ENCODE measurements around the gene FOXJ1. TPM values are rescaled to one million over a fixed set of nuclear protein-coding genes. Genes with fewer than 3 reads are reported as not detected.

FOXJ1 gene
- total and polyA plus RNA-seq, 2 of the 13 experiments (the other 11 are each of a cell fraction or from before 2014, with no cell fraction given) = 0.98 to 1.6 TPM

GRCh38 chr17:76132574-76133338, 8.3 kb downstream of the FOXJ1 start:
- H3K4me1 ChIP-seq (ENCODE audit: insufficient read depth, low read length) = peaks cover 77% of the 10 kb centered on the region
- H3K9me3 ChIP-seq (ENCODE audit: low read length) = no peaks in the 10 kb centered on the region
- H3K9ac ChIP-seq (ENCODE audit: insufficient read depth, low read depth, low read length) = peak overlapping the region; percentile 15; the same call in 1 of the 2 replicates
- ChIA-PET CTCF (ENCODE audit: low intra/inter-chr PET ratio, low total read pairs) (no interaction called here), POLR2A (interaction anchor here (0.7 to 2.9 kb wide), 11 partner anchors 7 to 295 kb away, joined by 3 to 11 read pairs (median 4); partner anchors contain the start of gene FOXJ1)
- BruUV-seq (replicated peaks) = no TSS peak
- peak overlapping the region; percentile 31 to 64 (median 34); a peak in 3 of 6 replicates for H3K4me3 ChIP-seq (replicated peaks in 1 of 3; ENCODE audit: insufficient read depth in 1 of 3, low read depth in 2 of 3, low read length in 3 of 3)
- peak; percentile 79 for DNase-seq (ENCODE audit: low spot score)
- no peaks in the 10 kb centered on the region for H3K36me3 ChIP-seq (replicated peaks in 1 of 2; ENCODE audit: control insufficient read depth in 1 of 2, insufficient read depth in 2 of 2, low read length in 2 of 2)
- no peak overlapping the region for H2AFZ ChIP-seq (ENCODE audit: low read length)
- peak overlapping the region; percentile 86 for H3K4me2 ChIP-seq (ENCODE audit: low read depth, low read length)
- H3K27me3 ChIP-seq (ENCODE audit: control insufficient read depth in 1 of 2, insufficient read depth in 2 of 2, low read length in 2 of 2) = no peaks in the 10 kb centered on the region; a peak in 2 of 5 replicates
- intact Hi-C loops (cut with micrococcal nuclease; ENCODE audit: unreplicated experiment) (no loop called here), in situ Hi-C loops (cut with HindIII; ENCODE audit: extremely low pct_ligation_motif_present, low pct_unique_long_range_greater_than_20kb) (no loop called here)
- peak; percentile 72 for FAIRE-seq
- WGBS (ENCODE audit: low lambda C conversion rate) = 18% methylated on average over 19 of the region's 21 CpGs
- H4K20me1 ChIP-seq (ENCODE audit: insufficient read depth, low read length) = no peaks in the 10 kb centered on the region
- H3K79me2 ChIP-seq (ENCODE audit: insufficient read depth, low read length) = no peaks in the 10 kb centered on the region
- peak; percentile 63 for ATAC-seq
- H3K27ac ChIP-seq (ENCODE audit: extremely low read length, insufficient read depth, low read length) = peak overlapping the region; percentile 40
- TF ChIP-seq TBX2 (CRISPR knock-in tag; IDR thresholded peaks at IDR 0.05; ENCODE audit: borderline replicate concordance) (peak; percentile 79; the same call in 1 of the 2 replicates), SP2 (CRISPR knock-in tag; IDR thresholded peaks at IDR 0.05) (no peak), HNRNPL (IDR thresholded peaks at IDR 0.05; ENCODE audit: low read depth, low read length) (no peak), HINFP (CRISPR knock-in tag; IDR thresholded peaks at IDR 0.05; ENCODE audit: low read depth) (no peak; the same call in 1 of the 2 replicates), MYPOP (CRISPR knock-in tag; IDR thresholded peaks at IDR 0.05) (0 out of 2 replicates have a peak, but pooled peaks have one; percentile 42), PRPF4 (IDR thresholded peaks at IDR 0.05; ENCODE audit: low read depth, low read length, poor library complexity, severe bottlenecking) (no peak), NR1H2 (CRISPR knock-in tag; IDR thresholded peaks at IDR 0.05; ENCODE audit: borderline replicate concordance, low read depth) (no peak), ZFP1 (CRISPR knock-in tag; IDR thresholded peaks at IDR 0.05) (0 out of 2 replicates have a peak, but pooled peaks have one; percentile 14), ZMYM4 (CRISPR knock-in tag; IDR thresholded peaks at IDR 0.05) (peak; percentile 61), ZNF691 (CRISPR knock-in tag; IDR thresholded peaks at IDR 0.05; ENCODE audit: borderline replicate concordance, low read depth) (0 out of 2 replicates have a peak, but pooled peaks have one; percentile 66), HES4 (CRISPR knock-in tag; IDR thresholded peaks at IDR 0.05; ENCODE audit: borderline replicate concordance) (no peak), ZNF607 (CRISPR knock-in tag; IDR thresholded peaks at IDR 0.05; ENCODE audit: borderline replicate concordance) (no peak), NFIB (CRISPR knock-in tag; IDR thresholded peaks at IDR 0.05; ENCODE audit: borderline replicate concordance) (no peak), BCL6 (CRISPR knock-in tag; IDR thresholded peaks at IDR 0.05) (peak; percentile 62; the same call in 1 of the 2 replicates), ZNF776 (CRISPR knock-in tag; IDR thresholded peaks at IDR 0.05) (no peak), ZNF687 (CRISPR knock-in tag; IDR thresholded peaks at IDR 0.05) (peak; percentile 83)
